Activated CD4-positive, alpha-beta T cell treated with anti-CD3 and anti-CD28 coated beads, Interleukin-2, amount 10 ng/mL, durations not matched to agents 7 days and 5 days (primary cell): ENCODE measurements around the gene EIF2B2. TPM values are rescaled to one million over a fixed set of nuclear protein-coding genes. Genes with fewer than 3 reads are reported as not detected.

Experiments used
- CTCF ChIA-PET: fragments of 350-600 bp; sonication (Branson Sonifier 250); formaldehyde crosslinking; loops from one replicate; lab custom pipeline; 2021; ENCODE audit warnings: antibody characterized with exemption; lab: Charles Lee
- POLR2A ChIA-PET: fragments of 350-600 bp; sonication (Branson Sonifier 250); formaldehyde crosslinking; loops from one replicate; lab custom pipeline; 2021; ENCODE audit warnings: antibody characterized with exemption; lab: Charles Lee
- DNase-seq: peaks from one replicate; pipeline ENCODE4 v3.0.0-alpha.2; 2020
- H3K27ac Mint-ChIP-seq: one replicate; pipeline ENCODE4 v1.8.0; 2021; ENCODE audit warnings: mild to moderate bottlenecking, moderate library complexity, mixed read lengths
- H3K27me3 Mint-ChIP-seq: one replicate; pipeline ENCODE4 v1.8.0; 2021; ENCODE audit warnings: mixed read lengths
- H3K36me3 Mint-ChIP-seq: one replicate; pipeline ENCODE4 v1.8.0; 2021; ENCODE audit warnings: low read depth, mixed read lengths
- H3K4me1 Mint-ChIP-seq: one replicate; pipeline ENCODE4 v1.8.0; 2021; ENCODE audit warnings: mixed read lengths
- H3K4me3 Mint-ChIP-seq: one replicate; pipeline ENCODE4 v1.8.0; 2021; ENCODE audit warnings: mild to moderate bottlenecking, moderate library complexity, mixed read lengths
- H3K9me3 Mint-ChIP-seq: one replicate; pipeline ENCODE4 v1.8.0; 2021; ENCODE audit warnings: mixed read lengths
- total RNA-seq, 2 experiments: library from RNA; stranded (reverse); gene quantifications; one replicate each; pipeline ENCODE4 v1.2.3, GENCODE V29; 2021

Gene EIF2B2
- total RNA-seq, 2 experiments from 2014 or later = 53.0 to 58.1 TPM

DNA sequence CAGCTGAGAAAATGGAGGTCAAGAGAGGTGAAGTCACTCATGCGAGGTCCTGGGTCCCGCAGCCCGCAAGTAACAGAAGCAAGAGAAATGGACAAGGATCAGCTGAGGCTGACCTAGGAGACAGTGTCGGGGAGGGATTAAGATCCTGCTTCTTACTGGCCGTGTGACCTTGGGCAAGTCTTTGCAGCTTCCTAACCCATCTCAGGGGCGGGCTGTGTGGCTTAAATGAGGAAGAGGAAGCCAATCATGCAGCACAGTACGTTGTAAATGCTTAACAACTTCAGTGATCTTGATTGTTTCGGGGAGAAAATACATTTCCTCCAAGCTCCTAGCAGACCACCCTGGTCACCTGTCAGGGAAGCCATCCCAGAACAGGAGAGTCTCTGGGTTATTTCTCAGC lies 40.2 kb upstream of the EIF2B2 start:
- Mint-ChIP-seq H3K4me3 (no peak overlapping the region), H3K27ac (no peak overlapping the region), H3K4me1 (no peaks in the 10 kb centered on the region), H3K36me3 (no peaks in the 10 kb centered on the region), H3K9me3 (no peaks in the 10 kb centered on the region), H3K27me3 (peaks cover 8% of the 10 kb centered on the region)
- ChIA-PET POLR2A (no interaction called here), CTCF (interaction anchor here (1.5 kb wide), 1 partner anchor 14 kb away, joined by 4 read pairs; no protein-coding TSS in a partner anchor)
- DNase-seq = no peak

- H3K36me3 Mint-ChIP-seq = no peaks in the 10 kb centered on the region
- no peak overlapping the region for H3K27ac Mint-ChIP-seq
- POLR2A ChIA-PET = no interaction called here
- peaks cover 5% of the 10 kb centered on the region for H3K27me3 Mint-ChIP-seq
- CTCF ChIA-PET = interaction anchor here (0.5 to 1.7 kb wide), 2 partner anchors 17 to 55 kb away, joined by 3 to 4 read pairs; no protein-coding TSS in a partner anchor
- H3K4me3 Mint-ChIP-seq = no peak overlapping the region
- no peaks in the 10 kb centered on the region for H3K4me1 Mint-ChIP-seq
- no peaks in the 10 kb centered on the region for H3K9me3 Mint-ChIP-seq
- DNase-seq = no peak
Measured at GRCh38 chr14:74963178-74963704, 39.5 kb upstream of the EIF2B2 start.

DNA sequence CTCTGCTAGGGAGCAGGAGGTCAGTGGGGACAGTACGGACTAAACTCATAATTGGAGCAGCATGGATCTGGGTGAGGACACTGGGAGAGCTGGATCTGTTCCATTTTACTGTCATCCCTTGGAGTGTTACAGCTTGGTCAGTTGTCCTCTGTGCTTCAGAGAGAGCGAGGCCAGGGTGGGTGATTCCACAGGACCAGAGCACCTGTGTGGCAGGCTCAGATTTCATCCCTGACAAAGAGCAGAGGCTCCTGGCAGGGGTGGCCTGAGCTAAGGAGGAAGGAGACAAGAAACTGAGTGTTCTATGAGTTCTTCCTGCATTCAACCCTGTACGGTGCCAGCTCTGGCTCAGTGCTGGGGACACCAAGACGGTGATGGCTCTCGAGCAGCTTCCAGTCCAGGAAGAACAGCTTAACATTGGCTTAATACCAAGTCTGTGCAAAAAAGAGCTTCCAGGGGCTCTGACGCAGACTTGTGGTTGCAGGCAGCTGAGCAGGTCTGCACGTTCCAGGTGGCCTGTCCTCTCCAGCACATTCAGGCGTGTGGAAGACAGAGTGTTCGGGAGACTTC lies 38.9 kb upstream of the EIF2B2 start:
- ChIA-PET POLR2A (interaction anchor here (0.5 kb wide), 1 partner anchor 34 kb away, joined by 5 read pairs; no protein-coding TSS in a partner anchor), CTCF (interaction anchor here (0.5 to 2.2 kb wide), 4 partner anchors 8 to 54 kb away, joined by 3 to 6 read pairs (median 4); partner anchors contain the start of gene PGF)
- no peaks in the 10 kb centered on the region for H3K9me3 Mint-ChIP-seq
- no peaks in the 10 kb centered on the region for H3K36me3 Mint-ChIP-seq
- H3K27ac Mint-ChIP-seq = no peak overlapping the region
- no peak for DNase-seq
- H3K4me1 Mint-ChIP-seq = no peaks in the 10 kb centered on the region
- H3K4me3 Mint-ChIP-seq = no peak overlapping the region
- peaks cover 6% of the 10 kb centered on the region for H3K27me3 Mint-ChIP-seq

DNA sequence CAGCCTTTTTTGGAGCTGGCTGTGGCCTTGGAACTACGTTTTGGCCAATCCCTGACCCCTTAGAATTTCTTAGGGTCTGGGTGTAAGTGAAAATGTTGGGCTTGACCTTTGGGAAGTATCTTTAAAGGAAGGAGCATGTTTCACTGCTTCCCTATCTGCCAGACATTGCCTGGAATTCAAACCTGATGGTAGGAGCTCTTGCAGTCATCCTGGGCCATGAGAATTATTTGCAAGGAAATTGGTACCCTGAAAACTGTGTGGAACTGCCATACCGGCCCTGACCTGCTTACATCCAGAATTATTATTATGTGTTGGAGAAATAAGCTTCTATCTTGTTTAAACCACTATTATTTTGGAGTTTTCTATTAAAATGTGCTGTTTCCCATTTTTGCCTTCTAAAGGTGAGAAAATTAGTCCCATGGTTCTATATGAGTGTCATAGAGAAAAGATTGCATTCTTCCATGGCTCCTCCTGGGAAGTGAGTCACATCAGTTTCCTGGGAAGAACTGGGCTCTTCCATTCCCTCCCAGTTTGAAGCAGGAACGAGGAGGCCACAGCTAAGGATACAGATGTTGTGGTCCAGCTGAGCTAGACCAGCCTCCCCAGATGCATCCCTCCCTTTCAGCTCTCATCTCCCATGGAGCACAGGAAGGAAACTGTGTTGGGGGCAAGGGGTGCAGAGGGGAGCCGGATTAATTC lies 37.8 kb upstream of the EIF2B2 start:
- Mint-ChIP-seq H3K27ac (no peak overlapping the region), H3K4me3 (no peak overlapping the region), H3K27me3 (peaks cover 9% of the 10 kb centered on the region), H3K4me1 (no peaks in the 10 kb centered on the region), H3K9me3 (no peaks in the 10 kb centered on the region), H3K36me3 (no peaks in the 10 kb centered on the region)
- ChIA-PET CTCF (interaction anchor here (1.2 to 2.2 kb wide), 6 partner anchors 10 to 104 kb away, joined by 3 to 6 read pairs (median 4); partner anchors contain the start of gene PGF), POLR2A (no interaction called here)
- no peak for DNase-seq

DNA sequence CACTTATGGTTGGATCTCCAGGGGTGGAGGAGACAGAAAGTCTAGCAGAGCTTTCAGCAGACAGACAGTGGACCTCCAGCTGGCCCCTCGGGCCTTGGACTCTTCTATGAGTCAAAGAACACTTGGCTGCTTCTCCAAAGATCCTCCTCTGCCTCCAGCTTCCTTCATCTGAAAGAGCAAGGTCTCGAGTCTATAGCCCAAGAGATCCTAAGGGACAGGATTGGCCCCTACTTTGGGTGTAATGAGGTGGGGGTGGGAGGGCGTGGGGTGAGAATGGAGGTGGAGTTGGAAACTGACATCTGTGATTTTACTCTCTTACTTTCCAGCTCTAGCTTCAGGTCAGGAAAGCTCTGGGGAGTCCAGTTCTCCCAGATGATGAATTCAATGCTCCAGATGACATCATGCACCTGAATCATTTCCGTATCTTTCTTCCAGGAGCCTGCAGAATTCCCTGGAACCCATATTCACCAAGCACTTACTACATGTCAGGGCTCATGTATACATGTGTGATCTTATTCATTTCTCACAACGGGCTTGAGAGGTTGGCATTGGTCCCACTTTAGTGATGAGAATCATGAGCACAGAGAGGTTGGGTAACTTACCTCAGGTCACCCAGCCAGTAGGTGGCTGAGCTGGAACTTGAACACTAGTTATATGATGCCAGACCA lies 37.1 kb upstream of the EIF2B2 start:
- no peaks in the 10 kb centered on the region for H3K4me1 Mint-ChIP-seq
- no peak overlapping the region for H3K4me3 Mint-ChIP-seq
- no peaks in the 10 kb centered on the region for H3K9me3 Mint-ChIP-seq
- H3K27me3 Mint-ChIP-seq = peaks cover 9% of the 10 kb centered on the region
- POLR2A ChIA-PET = no interaction called here
- H3K36me3 Mint-ChIP-seq = no peaks in the 10 kb centered on the region
- no peak overlapping the region for H3K27ac Mint-ChIP-seq
- CTCF ChIA-PET = interaction anchor here (1.2 to 2.2 kb wide), 4 partner anchors 10 to 105 kb away, joined by 3 to 6 read pairs (median 5); partner anchors contain the start of gene PGF
- DNase-seq = no peak

DNA sequence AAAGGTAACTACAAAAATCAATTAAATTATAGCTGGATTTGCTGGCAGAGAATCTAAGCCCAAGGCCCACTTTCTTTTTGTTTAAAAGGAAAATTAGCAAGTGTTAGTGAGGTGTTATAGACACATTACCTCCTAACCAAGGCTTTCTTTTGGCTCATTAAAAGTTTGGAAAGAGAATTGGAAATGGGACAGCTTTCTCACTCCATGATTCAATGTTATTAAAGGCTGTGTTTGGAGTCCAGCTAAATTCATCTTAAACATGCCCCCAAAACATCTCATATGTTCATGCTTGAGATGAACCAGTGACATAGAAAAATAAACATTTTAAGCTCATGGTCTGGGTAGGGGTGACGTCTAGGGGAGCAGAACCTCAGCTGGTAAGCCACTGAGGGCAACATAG lies 33.9 kb upstream of the EIF2B2 start:
- peaks cover 8% of the 10 kb centered on the region for H3K4me1 Mint-ChIP-seq
- no peak overlapping the region for H3K27ac Mint-ChIP-seq
- POLR2A ChIA-PET = no interaction called here
- no peaks in the 10 kb centered on the region for H3K36me3 Mint-ChIP-seq
- H3K9me3 Mint-ChIP-seq = no peaks in the 10 kb centered on the region
- H3K27me3 Mint-ChIP-seq = peaks cover 9% of the 10 kb centered on the region
- CTCF ChIA-PET = interaction anchor here (0.6 to 1.9 kb wide), 4 partner anchors 19 to 109 kb away, joined by 3 to 8 read pairs (median 4); no protein-coding TSS in a partner anchor
- no peak for DNase-seq
- H3K4me3 Mint-ChIP-seq = no peak overlapping the region

DNA sequence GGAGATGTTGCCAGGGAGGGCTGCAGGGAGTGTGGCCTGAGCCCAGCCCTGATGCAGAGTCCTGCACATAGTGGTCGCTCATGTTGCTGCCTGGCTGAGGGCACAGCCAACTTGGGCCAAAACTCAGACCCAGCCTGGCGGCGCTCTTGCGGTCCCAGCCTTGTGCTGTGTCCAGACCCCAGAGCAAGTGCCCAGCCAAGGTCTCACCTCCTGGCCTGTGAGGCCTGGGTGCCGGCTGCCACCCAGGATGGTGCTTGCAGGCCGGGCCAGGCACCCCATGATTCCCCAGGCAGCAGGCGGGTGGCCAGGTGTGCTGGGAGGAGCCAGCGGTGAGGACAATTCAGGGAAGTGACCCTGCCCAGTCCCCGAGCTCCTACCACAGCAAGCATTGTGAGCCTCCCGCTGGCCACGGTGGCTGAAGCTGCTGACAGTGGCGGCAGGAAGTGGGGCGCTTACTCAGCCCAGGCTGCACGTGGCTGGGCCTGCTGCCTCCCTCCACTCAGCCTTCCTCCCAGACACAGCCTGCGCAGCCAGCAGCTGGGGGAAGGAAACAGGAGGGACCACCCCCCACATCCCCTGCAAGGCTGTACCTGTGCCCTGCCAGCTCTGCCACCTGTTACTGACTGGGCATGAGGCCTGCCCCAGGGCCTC lies 29.6 kb upstream of the EIF2B2 start:
- H3K27me3 Mint-ChIP-seq = peaks cover 3% of the 10 kb centered on the region
- H3K36me3 Mint-ChIP-seq = no peaks in the 10 kb centered on the region
- peaks cover 11% of the 10 kb centered on the region for H3K4me1 Mint-ChIP-seq
- DNase-seq = peak; percentile 18
- H3K9me3 Mint-ChIP-seq = no peaks in the 10 kb centered on the region
- H3K27ac Mint-ChIP-seq = no peak overlapping the region
- H3K4me3 Mint-ChIP-seq = no peak overlapping the region
- POLR2A ChIA-PET = no interaction called here
- CTCF ChIA-PET = interaction anchor here (1.2 to 1.7 kb wide), 2 partner anchors 18 to 91 kb away, joined by 4 to 5 read pairs; partner anchors contain the start of genes ACYP1 and PGF

- Mint-ChIP-seq H3K4me1 (peaks cover 11% of the 10 kb centered on the region), H3K36me3 (no peaks in the 10 kb centered on the region), H3K27ac (no peak overlapping the region), H3K4me3 (no peak overlapping the region), H3K9me3 (no peaks in the 10 kb centered on the region), H3K27me3 (peaks cover 1% of the 10 kb centered on the region)
- POLR2A ChIA-PET = no interaction called here
- DNase-seq = no peak
- CTCF ChIA-PET = interaction anchor here (1.2 to 1.7 kb wide), 2 partner anchors 19 to 90 kb away, joined by 4 to 5 read pairs; partner anchors contain the start of genes ACYP1 and PGF
Measured at GRCh38 chr14:74973905-74974363, 28.8 kb upstream of the EIF2B2 start.

GRCh38 chr14:74974364-74975058 lies 28.2 kb upstream of the EIF2B2 start:
- Mint-ChIP-seq H3K27ac (no peak overlapping the region), H3K27me3 (no peaks in the 10 kb centered on the region), H3K36me3 (no peaks in the 10 kb centered on the region), H3K9me3 (no peaks in the 10 kb centered on the region), H3K4me1 (peaks cover 11% of the 10 kb centered on the region), H3K4me3 (no peak overlapping the region)
- ChIA-PET CTCF (interaction anchor here (1.7 kb wide), 1 partner anchor 89 kb away, joined by 4 read pairs; the partner anchor contains the start of gene ACYP1), POLR2A (no interaction called here)
- no peak for DNase-seq

DNA sequence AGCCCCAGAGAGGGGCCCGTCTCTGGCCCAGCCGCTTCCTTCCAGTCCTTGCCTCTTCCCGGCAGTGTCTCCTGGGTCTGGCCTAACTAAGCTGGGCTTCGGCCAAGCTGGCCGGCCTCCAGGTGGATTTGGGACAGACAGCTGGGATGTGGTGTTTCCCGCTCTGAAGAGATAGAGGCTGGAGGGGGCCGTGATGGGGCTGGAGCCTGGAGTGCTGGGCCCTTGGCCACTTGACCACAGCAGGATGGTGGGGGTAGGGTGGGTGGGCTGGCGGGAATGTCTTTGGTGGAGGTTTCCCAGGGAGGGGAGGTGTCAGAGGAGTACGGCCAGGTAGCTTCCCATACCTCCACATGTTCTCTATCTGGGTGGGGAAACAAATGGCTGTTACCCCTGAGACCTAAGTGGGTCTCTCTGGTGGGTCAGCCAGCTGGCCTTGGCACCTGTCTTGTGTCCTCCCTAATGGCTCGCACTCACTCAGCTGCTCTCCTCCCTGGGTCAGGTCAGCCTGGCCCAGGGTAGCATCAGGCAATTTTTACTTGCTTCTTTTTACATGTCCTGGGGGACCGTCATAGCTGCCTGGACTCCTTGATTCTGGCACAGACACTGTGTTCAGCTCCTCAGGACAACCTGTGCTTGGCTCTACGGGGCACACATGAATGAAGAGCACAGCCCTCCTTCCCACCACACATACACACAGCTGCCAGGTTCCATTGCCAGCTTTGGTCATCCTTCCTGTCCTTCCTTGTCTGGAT lies 27.5 kb upstream of the EIF2B2 start:
- Mint-ChIP-seq H3K27ac (no peak overlapping the region), H3K36me3 (no peaks in the 10 kb centered on the region), H3K4me1 (peaks cover 11% of the 10 kb centered on the region), H3K4me3 (no peak overlapping the region), H3K9me3 (no peaks in the 10 kb centered on the region), H3K27me3 (no peaks in the 10 kb centered on the region)
- ChIA-PET CTCF (no interaction called here), POLR2A (no interaction called here)
- DNase-seq = no peak
